MCF 10A (cell line): Measurements from ENCODE around the gene CADM4. TPM values are rescaled to one million over a fixed set of nuclear protein-coding genes. Genes with fewer than 3 reads are reported as not detected.

Experiments
- BruUV-seq: library from RNA; stranded (reverse); fragments of 400-500 nt; replicated peaks from 2 replicates; lab custom pipeline; 2021; lab: Mats Ljungman, UMichigan
- CTCF ChIA-PET: fragments of 300-600 bp; sonication (Branson Sonifier 250); formaldehyde crosslinking; extraction: SDS; loops from one replicate; lab custom pipeline; 2021; ENCODE audit warnings: antibody characterized with exemption, inconsistent platforms; lab: Yijun Ruan, JAX
- POLR2A ChIA-PET: fragments of 300-600, 350-650 bp; sonication (Branson Sonifier 250); formaldehyde crosslinking; extraction: SDS; loops from one replicate; lab custom pipeline; 2020; ENCODE audit warnings: antibody characterized with exemption, inconsistent platforms; lab: Yijun Ruan, JAX
- DNase-seq: peaks from one replicate; pipeline ENCODE4 v3.0.0-alpha.2; 2018; ENCODE audit not compliant: unreplicated experiment
- H3K27ac Mint-ChIP-seq: one replicate; pipeline ENCODE4 v1.8.0; 2022; ENCODE audit warnings: mild to moderate bottlenecking, low read depth, mixed read lengths; ENCODE audit not compliant: unreplicated experiment
- H3K27me3 Mint-ChIP-seq: one replicate; pipeline ENCODE4 v1.8.0; 2022; ENCODE audit warnings: mixed read lengths; ENCODE audit not compliant: insufficient read depth, unreplicated experiment
- H3K36me3 Mint-ChIP-seq: one replicate; pipeline ENCODE4 v1.8.0; 2022; ENCODE audit warnings: mild to moderate bottlenecking, moderate library complexity, mixed read lengths; ENCODE audit not compliant: insufficient read depth, unreplicated experiment
- H3K4me1 Mint-ChIP-seq: one replicate; pipeline ENCODE4 v1.8.0; 2022; ENCODE audit warnings: mixed read lengths; ENCODE audit not compliant: insufficient read depth, unreplicated experiment
- H3K4me3 Mint-ChIP-seq: one replicate; pipeline ENCODE4 v1.8.0; 2022; ENCODE audit warnings: mild to moderate bottlenecking, moderate library complexity, mixed read lengths; ENCODE audit not compliant: unreplicated experiment
- H3K9me3 Mint-ChIP-seq: one replicate; pipeline ENCODE4 v1.8.0; 2022; ENCODE audit warnings: mixed read lengths; ENCODE audit not compliant: unreplicated experiment
- intact Hi-C: fragments of 100-400 bp; cut with micrococcal nuclease; formaldehyde crosslinking; loops from 2 replicates; pipeline ENCODE4 v1.14.1; 2022
- total RNA-seq: library from RNA; stranded (reverse); gene quantifications from 2 replicates; pipeline ENCODE4 v1.2.3, GENCODE V29; 2022
- TF ChIP-seq, protein P1 (sequence below): fragments of 200-600 bp; IDR thresholded peaks from one replicate; pipeline ENCODE4 v1.8.0; 2022; ENCODE audit warnings: antibody characterized with exemption, mild to moderate bottlenecking; ENCODE audit not compliant: unreplicated experiment

CADM4 gene
- total RNA-seq, 1 experiment from 2014 or later = 3.2 TPM

GRCh38 chr19:43658494-43658893, 18.8 kb upstream of the CADM4 start:
- POLR2A ChIA-PET = no interaction called here
- BruUV-seq = no TSS peak
- H3K27me3 Mint-ChIP-seq = no peaks in the 10 kb centered on the region
- no peak overlapping the region for H3K4me3 Mint-ChIP-seq
- TF ChIP-seq, protein P1, sequence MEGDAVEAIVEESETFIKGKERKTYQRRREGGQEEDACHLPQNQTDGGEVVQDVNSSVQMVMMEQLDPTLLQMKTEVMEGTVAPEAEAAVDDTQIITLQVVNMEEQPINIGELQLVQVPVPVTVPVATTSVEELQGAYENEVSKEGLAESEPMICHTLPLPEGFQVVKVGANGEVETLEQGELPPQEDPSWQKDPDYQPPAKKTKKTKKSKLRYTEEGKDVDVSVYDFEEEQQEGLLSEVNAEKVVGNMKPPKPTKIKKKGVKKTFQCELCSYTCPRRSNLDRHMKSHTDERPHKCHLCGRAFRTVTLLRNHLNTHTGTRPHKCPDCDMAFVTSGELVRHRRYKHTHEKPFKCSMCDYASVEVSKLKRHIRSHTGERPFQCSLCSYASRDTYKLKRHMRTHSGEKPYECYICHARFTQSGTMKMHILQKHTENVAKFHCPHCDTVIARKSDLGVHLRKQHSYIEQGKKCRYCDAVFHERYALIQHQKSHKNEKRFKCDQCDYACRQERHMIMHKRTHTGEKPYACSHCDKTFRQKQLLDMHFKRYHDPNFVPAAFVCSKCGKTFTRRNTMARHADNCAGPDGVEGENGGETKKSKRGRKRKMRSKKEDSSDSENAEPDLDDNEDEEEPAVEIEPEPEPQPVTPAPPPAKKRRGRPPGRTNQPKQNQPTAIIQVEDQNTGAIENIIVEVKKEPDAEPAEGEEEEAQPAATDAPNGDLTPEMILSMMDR = no peak
- DNase-seq = no peak
- no peaks in the 10 kb centered on the region for H3K4me1 Mint-ChIP-seq
- peaks cover 63% of the 10 kb centered on the region for H3K36me3 Mint-ChIP-seq
- CTCF ChIA-PET = interaction anchor here (0.6 to 1.1 kb wide), 3 partner anchors 88 to 212 kb away, joined by 3 to 4 read pairs (median 3); no protein-coding TSS in a partner anchor
- H3K27ac Mint-ChIP-seq = no peak overlapping the region
- intact Hi-C loops = no loop called here
- H3K9me3 Mint-ChIP-seq = no peaks in the 10 kb centered on the region

GRCh38 chr19:43658001-43658400, 18.4 kb upstream of the CADM4 start:
- H3K27ac Mint-ChIP-seq = no peak overlapping the region
- BruUV-seq = no TSS peak
- no peak for DNase-seq
- H3K27me3 Mint-ChIP-seq = no peaks in the 10 kb centered on the region
- H3K36me3 Mint-ChIP-seq = peaks cover 65% of the 10 kb centered on the region
- POLR2A ChIA-PET = no interaction called here
- H3K9me3 Mint-ChIP-seq = no peaks in the 10 kb centered on the region
- H3K4me3 Mint-ChIP-seq = no peak overlapping the region
- no peaks in the 10 kb centered on the region for H3K4me1 Mint-ChIP-seq
- TF ChIP-seq, protein P1 = no peak
- CTCF ChIA-PET = interaction anchor here (0.6 to 1.1 kb wide), 4 partner anchors 88 to 211 kb away, joined by 3 to 4 read pairs (median 4); no protein-coding TSS in a partner anchor
- intact Hi-C loops = no loop called here

DNA sequence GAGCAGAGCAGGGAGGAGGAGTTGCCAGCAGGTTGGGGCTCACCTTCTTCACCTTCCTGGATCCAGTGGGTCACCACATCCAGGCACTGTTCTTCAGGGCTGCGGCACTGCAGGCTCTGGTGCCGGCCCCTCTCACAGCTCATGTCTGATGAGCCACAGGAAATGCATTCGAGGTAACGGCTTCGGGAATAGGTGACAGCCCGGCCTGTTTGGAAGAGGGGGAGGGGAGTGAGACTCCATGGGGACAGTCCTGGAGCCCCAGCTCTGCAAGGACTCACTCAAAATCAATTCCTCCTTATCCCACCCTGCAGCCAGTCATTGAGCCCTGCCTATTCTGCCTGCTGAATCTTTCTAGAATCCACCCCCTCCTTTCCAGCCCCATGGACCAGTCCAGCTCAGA, 16.8 kb upstream of the CADM4 start:
- Mint-ChIP-seq H3K4me3 (no peak overlapping the region), H3K4me1 (no peaks in the 10 kb centered on the region), H3K36me3 (peaks cover 68% of the 10 kb centered on the region), H3K9me3 (no peaks in the 10 kb centered on the region), H3K27me3 (no peaks in the 10 kb centered on the region), H3K27ac (no peak overlapping the region)
- no TSS peak for BruUV-seq
- CTCF ChIA-PET = interaction anchor here (0.6 to 1.5 kb wide), 2 partner anchors 83 to 209 kb away, joined by 3 to 4 read pairs; no protein-coding TSS in a partner anchor
- no peak for DNase-seq
- TF ChIP-seq, protein P1 = no peak
- intact Hi-C loops = no loop called here
- POLR2A ChIA-PET = no interaction called here

DNA sequence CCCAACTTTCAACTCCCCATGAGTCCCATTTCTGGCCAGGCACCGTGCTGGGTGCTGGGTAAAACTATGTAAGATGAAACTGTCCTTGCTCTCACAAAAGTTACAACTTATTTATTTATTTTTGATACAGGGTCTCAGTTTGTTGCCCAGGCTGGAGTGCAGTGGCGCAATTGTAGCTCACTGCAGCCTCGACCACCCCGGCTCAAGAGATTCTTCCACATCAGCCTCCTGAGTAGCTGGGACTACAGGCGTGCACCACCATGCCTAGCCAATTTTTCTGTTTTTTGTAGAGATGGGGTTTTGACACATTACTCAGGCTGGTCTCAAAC, 12.9 kb upstream of the CADM4 start:
- Mint-ChIP-seq H3K27me3 (no peaks in the 10 kb centered on the region), H3K4me3 (no peak overlapping the region), H3K36me3 (peaks cover 67% of the 10 kb centered on the region), H3K4me1 (no peaks in the 10 kb centered on the region), H3K9me3 (no peaks in the 10 kb centered on the region), H3K27ac (no peak overlapping the region)
- intact Hi-C loops = loop anchor here (1.0 kb wide), 4 partner anchors 56 to 219 kb away; partner anchors contain the start of genes IRGQ and ZNF576
- TF ChIP-seq, protein P1 = no peak
- POLR2A ChIA-PET = interaction anchor here (1.1 kb wide), 1 partner anchor 206 kb away, joined by 5 read pairs; no protein-coding TSS in a partner anchor
- CTCF ChIA-PET = interaction anchor here (0.6 to 3.1 kb wide), 21 partner anchors 10 to 864 kb away, joined by 3 to 20 read pairs (median 3); partner anchors contain the start of gene ZNF575
- no peak for DNase-seq
- BruUV-seq = no TSS peak
